ENCODE measurements around the gene TENT4B.
A peak's percentile ranks its signal among the peaks of the same experiment; 100 is the strongest.
"Not testable (repeated sequence)": the region's sequence is repeated elsewhere in the genome, so short reads cannot be mapped to it uniquely, and the experiment has no call there.

TENT4B gene

GRCh38 chr16:50166511-50167500, 13.7 kb downstream of the TENT4B start:
- no peak for TF ChIP-seq ZFX (IDR thresholded peaks at IDR 0.05)
- no peak for TF ChIP-seq CTCF (conservative IDR thresholded peaks at IDR 0.05)
- H3K27ac ChIP-seq: peak overlapping the region; percentile 25; the same call in 1 of the 2 replicates

- H3K27ac ChIP-seq: peak overlapping the region; percentile 47; the same call in 1 of the 2 replicates
- TF ChIP-seq ZFX (IDR thresholded peaks at IDR 0.05) (no peak), CTCF (conservative IDR thresholded peaks at IDR 0.05) (no peak)
These were observed 14.4 kb downstream of the TENT4B start for GRCh38 chr16:50167556-50167955.

- no peak overlapping the region for H3K27ac ChIP-seq
- TF ChIP-seq CTCF (conservative IDR thresholded peaks at IDR 0.05): no peak
- TF ChIP-seq ZFX (IDR thresholded peaks at IDR 0.05): no peak
These were observed 16.5 kb downstream of the TENT4B start for GRCh38 chr16:50169555-50170096.

DNA sequence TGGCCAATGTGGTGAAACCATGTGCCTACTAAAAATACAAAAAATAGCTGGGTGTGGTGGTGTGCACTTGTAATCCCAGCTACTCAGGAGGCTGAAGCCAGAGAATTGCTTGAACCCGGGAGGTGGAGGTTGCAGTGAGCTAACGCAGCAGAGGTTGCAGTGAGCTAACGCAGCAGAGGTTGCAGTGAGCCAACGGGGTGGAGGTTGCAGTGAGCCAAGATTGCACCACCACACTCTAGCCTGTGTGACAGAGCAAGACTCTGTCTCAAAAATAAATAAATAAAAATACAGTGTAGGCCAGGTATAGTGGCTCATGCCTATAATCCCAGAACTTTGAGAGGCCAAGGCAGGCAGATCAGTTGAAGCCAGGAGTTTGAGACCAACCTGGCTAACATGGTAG, 18.7 kb downstream of the TENT4B start:
- not testable (repeated sequence) for H3K27ac ChIP-seq

DNA sequence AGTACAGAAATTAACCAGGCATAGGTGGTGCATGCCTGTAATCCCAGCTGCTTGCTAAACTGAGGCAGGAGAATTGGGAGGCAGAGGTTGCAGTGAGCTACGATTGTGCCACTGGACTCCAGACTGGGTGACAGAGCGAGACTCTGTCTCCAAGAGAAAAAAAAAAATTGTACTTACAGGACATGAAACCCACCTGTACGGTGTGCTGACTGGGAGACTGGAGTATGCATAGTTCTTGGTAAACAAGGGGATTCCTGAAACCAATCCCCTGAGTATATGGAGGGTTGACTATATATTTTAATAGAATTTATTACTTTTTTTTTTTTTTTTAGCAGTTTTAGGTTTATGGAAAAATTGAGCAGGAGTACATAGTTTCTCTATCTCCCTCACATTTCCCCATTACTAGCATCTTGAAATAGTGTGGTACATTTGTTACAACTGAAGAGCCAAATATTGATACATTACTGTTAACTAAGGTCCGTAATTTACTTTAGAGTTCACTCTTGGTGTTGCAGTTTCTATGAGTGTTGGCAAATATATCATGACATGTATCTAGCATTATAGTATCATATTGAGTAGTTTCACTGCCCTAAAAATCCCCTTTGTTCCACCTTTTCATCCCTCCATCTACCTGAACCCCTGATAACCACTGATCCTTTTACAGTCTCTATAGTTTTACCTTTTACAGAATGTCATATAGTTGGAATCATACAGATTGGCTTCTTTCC, 19.3 kb downstream of the TENT4B start:
- no peak for TF ChIP-seq CTCF (conservative IDR thresholded peaks at IDR 0.05)
- no peak for TF ChIP-seq ZFX (IDR thresholded peaks at IDR 0.05)
- no peak overlapping the region for H3K27ac ChIP-seq

DNA sequence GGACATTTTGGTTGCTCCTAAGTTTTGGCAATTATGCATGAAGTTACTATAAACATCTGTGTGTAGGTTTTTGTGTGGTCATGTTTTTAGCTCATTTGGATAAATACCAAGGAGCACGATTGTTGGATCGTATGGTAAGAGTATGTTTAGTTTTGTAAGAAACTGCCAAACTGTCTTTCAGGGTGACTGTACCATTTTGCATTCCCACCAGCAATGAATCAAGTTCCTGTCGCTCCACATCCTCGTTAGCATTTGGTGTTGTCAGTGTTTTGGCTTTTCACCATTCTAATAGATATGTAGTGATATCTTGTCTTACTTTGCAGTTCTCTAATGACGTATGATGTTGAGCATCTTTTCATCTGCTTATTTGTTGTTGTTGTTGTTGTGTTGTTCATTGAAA, 20.2 kb downstream of the TENT4B start:
- H3K27ac ChIP-seq: peak overlapping the region; percentile 38
- TF ChIP-seq CTCF (conservative IDR thresholded peaks at IDR 0.05) (no peak), ZFX (IDR thresholded peaks at IDR 0.05) (no peak)

- TF ChIP-seq ZFX (IDR thresholded peaks at IDR 0.05): no peak
- TF ChIP-seq CTCF (conservative IDR thresholded peaks at IDR 0.05): no peak
- no peak overlapping the region for H3K27ac ChIP-seq
These were observed 25.4 kb downstream of the TENT4B start for GRCh38 chr16:50178491-50178941.

Data from C4-2B (cell line).